NT2/D1 (cell line): ENCODE data around the gene TNS1.

ENCODE experiments used
- DNase-seq: peaks from one replicate; pipeline ENCODE4 v3.0.0-alpha.2; 2011; ENCODE audit warnings: low read depth, low spot score
- H3K27me3 ChIP-seq: 2 replicates; pipeline ENCODE4 v1.6.0; 2011; ENCODE audit warnings: mild to moderate bottlenecking; ENCODE audit not compliant: insufficient read length, insufficient read depth
- H3K36me3 ChIP-seq: 2 replicates; pipeline ENCODE4 v1.6.1; 2011; ENCODE audit warnings: mild to moderate bottlenecking, low read length, mixed read lengths; ENCODE audit not compliant: insufficient read depth, insufficient read length
- H3K4me1 ChIP-seq: 2 replicates; pipeline ENCODE4 v1.5.1; 2011; ENCODE audit not compliant: insufficient read depth, insufficient read length
- H3K4me3 ChIP-seq: 2 replicates; pipeline ENCODE4 v1.5.1; 2011; ENCODE audit warnings: low read depth; ENCODE audit not compliant: insufficient read length
- H3K9ac ChIP-seq: 2 replicates; pipeline ENCODE4 v1.6.0; 2011; ENCODE audit warnings: low read depth; ENCODE audit not compliant: insufficient read length
- H3K9me3 ChIP-seq: 2 replicates; pipeline ENCODE4 v1.5.1; 2011; ENCODE audit warnings: mild to moderate bottlenecking, low read length; ENCODE audit not compliant: insufficient read depth
- SUZ12 ChIP-seq: IDR thresholded peaks from 2 replicates; pipeline ENCODE4 v1.6.1; 2011; ENCODE audit not compliant: insufficient read length, insufficient read depth; ENCODE audit errors: extremely low read depth
- YY1 ChIP-seq: IDR thresholded peaks from 2 replicates; pipeline ENCODE4 v1.6.1; 2011; ENCODE audit not compliant: insufficient read length, insufficient read depth
- ZNF274 ChIP-seq: IDR thresholded peaks from 2 replicates; pipeline ENCODE4 v1.6.1; 2011; ENCODE audit warnings: mild to moderate bottlenecking, low read depth, low read length

Gene TNS1

GRCh38 chr2:217947383-217948350 is 55.1 kb downstream of the TNS1 start:
- Histone ChIP-seq H3K4me3 (no peak overlapping the region), H3K27me3 (no peaks in the 10 kb centered on the region), H3K4me1 (peaks cover 31% of the 10 kb centered on the region), H3K9ac (no peak overlapping the region), H3K36me3 (peaks cover 2% of the 10 kb centered on the region), H3K9me3 (no peaks in the 10 kb centered on the region)
- DNase-seq = peak; percentile 47
- TF ChIP-seq YY1 (no peak), ZNF274 (no peak), SUZ12 (no peak)

- H3K4me1 ChIP-seq = peaks cover 28% of the 10 kb centered on the region
- H3K36me3 ChIP-seq = peaks cover 4% of the 10 kb centered on the region
- DNase-seq = no peak
- no peaks in the 10 kb centered on the region for H3K9me3 ChIP-seq
- TF ChIP-seq ZNF274 (no peak), YY1 (no peak), SUZ12 (no peak)
- H3K9ac ChIP-seq = no peak overlapping the region
- H3K27me3 ChIP-seq = no peaks in the 10 kb centered on the region
- H3K4me3 ChIP-seq = no peak overlapping the region
These were observed 56.7 kb downstream of the TNS1 start for GRCh38 chr2:217946051-217946450.

DNA sequence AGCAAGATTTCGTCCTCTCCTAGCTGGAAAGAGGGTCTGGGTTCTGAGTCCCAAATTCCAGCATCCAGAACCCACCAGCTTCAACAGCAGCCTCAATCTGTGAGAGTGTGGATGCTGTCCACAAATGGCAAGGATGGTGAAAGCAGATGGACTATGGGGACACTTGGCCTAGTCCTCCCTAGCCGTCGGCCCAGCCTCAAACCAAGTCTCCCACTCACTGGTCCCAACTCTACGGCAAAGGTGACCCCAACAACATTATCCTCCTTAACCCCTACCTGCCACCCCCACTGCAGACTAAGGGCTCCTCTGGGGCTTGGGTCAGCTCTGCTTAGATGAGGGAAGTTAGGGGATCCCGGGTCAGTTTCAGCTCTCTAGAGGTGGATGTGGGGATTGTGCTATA is 57.3 kb downstream of the TNS1 start:
- no peak overlapping the region for H3K4me3 ChIP-seq
- no peak for DNase-seq
- no peaks in the 10 kb centered on the region for H3K9me3 ChIP-seq
- TF ChIP-seq ZNF274 (no peak), YY1 (no peak), SUZ12 (no peak)
- H3K27me3 ChIP-seq = no peaks in the 10 kb centered on the region
- H3K36me3 ChIP-seq = peaks cover 4% of the 10 kb centered on the region
- H3K9ac ChIP-seq = no peak overlapping the region
- H3K4me1 ChIP-seq = peaks cover 24% of the 10 kb centered on the region

- DNase-seq = no peak
- Histone ChIP-seq H3K9me3 (no peaks in the 10 kb centered on the region), H3K4me3 (no peak overlapping the region), H3K27me3 (no peaks in the 10 kb centered on the region), H3K4me1 (peaks cover 20% of the 10 kb centered on the region), H3K9ac (no peak overlapping the region), H3K36me3 (peaks cover 4% of the 10 kb centered on the region)
- TF ChIP-seq SUZ12 (no peak), ZNF274 (no peak), YY1 (no peak)
These were observed 57.9 kb downstream of the TNS1 start for GRCh38 chr2:217944923-217945322.

DNA sequence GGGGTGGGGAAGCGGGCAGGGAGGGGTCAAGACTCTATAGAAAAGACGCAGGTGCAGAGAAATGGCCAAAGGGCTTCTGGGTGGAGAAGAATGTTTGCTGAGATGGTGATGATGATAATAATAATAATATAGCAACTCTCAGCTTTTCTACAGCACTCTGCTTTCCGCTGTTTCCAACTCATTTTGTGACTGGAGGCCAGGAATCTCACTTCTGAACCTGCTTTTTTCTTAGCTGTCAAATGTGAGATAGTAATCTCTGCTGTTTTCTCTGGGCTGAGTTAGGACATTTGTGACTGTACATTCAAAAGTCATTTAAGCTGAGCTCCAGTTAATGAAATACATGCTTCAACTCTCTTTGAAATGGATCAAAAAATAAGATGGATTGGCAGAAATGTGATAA is 58.4 kb downstream of the TNS1 start:
- peaks cover 4% of the 10 kb centered on the region for H3K36me3 ChIP-seq
- TF ChIP-seq ZNF274 = no peak
- no peak for TF ChIP-seq SUZ12
- no peak for TF ChIP-seq YY1
- no peaks in the 10 kb centered on the region for H3K9me3 ChIP-seq
- no peak for DNase-seq
- H3K4me3 ChIP-seq = no peak overlapping the region
- no peak overlapping the region for H3K9ac ChIP-seq
- H3K27me3 ChIP-seq = no peaks in the 10 kb centered on the region
- H3K4me1 ChIP-seq = peaks cover 20% of the 10 kb centered on the region

- H3K27me3 ChIP-seq = no peaks in the 10 kb centered on the region
- no peak for TF ChIP-seq YY1
- peak overlapping the region; percentile 27 for H3K4me3 ChIP-seq
- peak overlapping the region; percentile 67 for H3K9ac ChIP-seq
- H3K36me3 ChIP-seq = peaks cover 4% of the 10 kb centered on the region
- peak; percentile 67 for DNase-seq
- no peaks in the 10 kb centered on the region for H3K9me3 ChIP-seq
- peaks cover 19% of the 10 kb centered on the region for H3K4me1 ChIP-seq
These were observed 59.1 kb downstream of the TNS1 start for GRCh38 chr2:217943446-217944321.

- Histone ChIP-seq H3K9me3 (no peaks in the 10 kb centered on the region), H3K9ac (peak overlapping the region; percentile 67), H3K27me3 (no peaks in the 10 kb centered on the region), H3K36me3 (peaks cover 4% of the 10 kb centered on the region), H3K4me3 (no peak overlapping the region), H3K4me1 (peaks cover 10% of the 10 kb centered on the region)
- TF ChIP-seq SUZ12 (no peak), YY1 (no peak), ZNF274 (no peak)
- DNase-seq = no peak
These were observed 60.0 kb downstream of the TNS1 start for GRCh38 chr2:217942731-217943335.
